Measurements from ENCODE around the gene CHST12. TPM values are rescaled to one million over a fixed set of nuclear protein-coding genes. Genes with fewer than 3 reads are reported as not detected.
A peak's percentile ranks its signal among the peaks of the same experiment; 100 is the strongest.
"Not testable (repeated sequence)": the region's sequence is repeated elsewhere in the genome, so short reads cannot be mapped to it uniquely, and the experiment has no call there.

The CHST12 gene
- total and polyA plus RNA-seq, 7 donors: 6.6 to 12.0 (median 8.2) TPM

GRCh38 chr7:2383543-2384274, 19.7 kb upstream of the CHST12 start:
- no peak for TF ChIP-seq CTCF (IDR thresholded peaks at IDR 0.05)
- Histone ChIP-seq H3K27ac (no peak overlapping the region), H3K4me1 (no peaks in the 10 kb centered on the region), H3K4me3 (no peak overlapping the region), H3K27me3 (ENCODE audit: insufficient read depth in 3 of 3, low read length in 2 of 3) (no peaks in the 10 kb centered on the region), H3K9me3 (no peaks in the 10 kb centered on the region), H3K36me3 (ENCODE audit: insufficient read depth in 1 of 2, low read depth in 1 of 2) (peaks cover 17 to 40% of the 10 kb centered on the region in 2 donors)
- intact Hi-C loops (cut with DNase I): no loop called here
- 66 to 68% (median 67%) methylated on average over 25 to 29 of the region's 29 CpGs for WGBS, 3 donors
- DNase-seq: no peak
- ATAC-seq: no peak

- intact Hi-C loops (cut with DNase I): no loop called here
- peak in 1 of 2 donors; percentile 10 for DNase-seq
- 77 to 82% (median 80%) methylated on average over 19 of the region's 19 CpGs for WGBS, 3 donors
Measured at GRCh38 chr7:2384354-2385243, 18.8 kb upstream of the CHST12 start.

GRCh38 chr7:2386122-2386521, 17.3 kb upstream of the CHST12 start:
- H3K27me3 ChIP-seq (ENCODE audit: insufficient read depth in 3 of 3, low read length in 2 of 3); H3K9me3 ChIP-seq; DNase-seq; intact Hi-C loops (cut with DNase I); H3K4me3 ChIP-seq; H3K4me1 ChIP-seq; H3K27ac ChIP-seq: not testable (repeated sequence)
- 91 to 94% (median 93%) methylated on average over 9 of the region's 9 CpGs for WGBS, 3 donors
- peaks cover 0 to 16% of the 10 kb centered on the region in 2 donors for H3K36me3 ChIP-seq (ENCODE audit: insufficient read depth in 1 of 2, low read depth in 1 of 2)
- peak in 1 of 4 donors; percentile 25 for ATAC-seq

More at GRCh38 chr7:2384354-2385243, 18.8 kb upstream of the CHST12 start:
- Histone ChIP-seq H3K27me3 (ENCODE audit: insufficient read depth in 3 of 3, low read length in 2 of 3) (no peaks in the 10 kb centered on the region), H3K27ac (no peak overlapping the region), H3K36me3 (ENCODE audit: insufficient read depth in 1 of 2, low read depth in 1 of 2) (peaks cover 9 to 31% of the 10 kb centered on the region in 2 donors), H3K9me3 (no peaks in the 10 kb centered on the region), H3K4me1 (no peaks in the 10 kb centered on the region), H3K4me3 (no peak overlapping the region)
- no peak for TF ChIP-seq CTCF (IDR thresholded peaks at IDR 0.05)
- no peak for ATAC-seq

GRCh38 chr7:2386964-2387669, 16.3 kb upstream of the CHST12 start:
- Histone ChIP-seq H3K27me3 (ENCODE audit: insufficient read depth in 3 of 3, low read length in 2 of 3) (no peaks in the 10 kb centered on the region), H3K36me3 (ENCODE audit: insufficient read depth in 1 of 2, low read depth in 1 of 2) (peaks cover 0 to 6% of the 10 kb centered on the region in 2 donors), H3K27ac (no peak overlapping the region), H3K9me3 (no peaks in the 10 kb centered on the region), H3K4me3 (no peak overlapping the region), H3K4me1 (no peaks in the 10 kb centered on the region)
- intact Hi-C loops (cut with DNase I): no loop called here
- TF ChIP-seq CTCF (IDR thresholded peaks at IDR 0.05): no peak
- DNase-seq (peak in 1 of 2 donors; percentile 46), ATAC-seq (no peak)
- 84 to 85% (median 84%) methylated on average over 17 of the region's 17 CpGs for WGBS, 3 donors

All from psoas muscle (tissue), 8 donors.